ENCODE measurements around the gene EPHA2.

Gene EPHA2

DNA sequence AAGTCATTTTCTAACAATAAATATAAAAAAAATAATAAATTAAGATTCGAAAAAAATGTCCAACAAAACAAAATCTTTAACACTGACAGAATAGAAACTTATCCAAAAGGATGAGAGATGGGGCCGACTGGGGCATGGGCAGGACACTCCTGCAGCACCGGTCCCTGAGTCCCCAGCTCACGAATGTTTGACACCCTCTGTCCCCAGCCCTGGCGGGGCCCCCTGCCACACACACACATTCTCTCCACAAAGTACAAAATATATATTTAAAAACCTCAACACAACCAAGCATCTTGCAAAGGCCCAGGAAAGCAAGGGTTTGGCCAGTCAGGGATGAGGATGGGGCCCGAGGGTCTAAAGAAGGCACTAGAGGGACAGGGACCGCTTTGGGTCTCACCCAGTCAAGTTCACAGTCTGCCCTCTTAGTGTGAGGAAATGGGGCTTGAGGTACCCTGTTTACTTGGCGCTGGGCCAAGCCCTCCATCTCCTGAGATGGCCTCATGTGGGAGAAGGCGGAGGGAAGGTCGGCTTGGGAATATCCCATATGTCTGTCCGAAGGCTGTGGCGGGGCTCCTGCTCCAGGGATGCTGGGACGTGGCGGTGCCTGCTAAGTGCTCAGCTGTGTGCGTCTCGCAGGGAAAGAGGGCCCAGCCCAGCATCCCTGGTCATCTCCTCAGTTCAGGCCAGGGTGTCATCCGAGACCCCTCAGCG, 31.3 kb downstream of the EPHA2 start:
- no peaks in the 10 kb centered on the region for H3K36me3 ChIP-seq (ENCODE audit: insufficient read depth, low read length)
- no peaks in the 10 kb centered on the region; the same call in 1 of the 2 replicates for H4K20me1 ChIP-seq (ENCODE audit: insufficient read depth, low read length)
- H3K27ac ChIP-seq (ENCODE audit: low read length), result no peak overlapping the region
- no peak overlapping the region for H3K9ac ChIP-seq (ENCODE audit: low read depth, low read length)
- no peak overlapping the region for H3K4me2 ChIP-seq (ENCODE audit: insufficient read depth, low read length)
- no peak overlapping the region for H2AFZ ChIP-seq (ENCODE audit: low read depth, low read length)
- no peak overlapping the region for H3K4me3 ChIP-seq (ENCODE audit: low read depth in 1 of 2, low read length in 2 of 2)
- H3K79me2 ChIP-seq (ENCODE audit: insufficient read depth, low read length), result no peaks in the 10 kb centered on the region
- H3K27me3 ChIP-seq (ENCODE audit: insufficient read depth, low read length, poor library complexity), result no peaks in the 10 kb centered on the region
- H3K4me1 ChIP-seq (ENCODE audit: insufficient read depth, low read length), result no peaks in the 10 kb centered on the region
- TF ChIP-seq CTCF (IDR thresholded peaks at IDR 0.05; ENCODE audit: borderline replicate concordance, extremely low read depth, low read length, poor library complexity, severe bottlenecking) (no peak), EZH2 (IDR thresholded peaks at IDR 0.05; ENCODE audit: borderline replicate concordance, low read depth, low read length, severe bottlenecking) (no peak)
- DNase-seq (no peak), ATAC-seq (ENCODE audit: insufficient read depth, low read depth) (no peak)
- H3K9me3 ChIP-seq (ENCODE audit: insufficient read depth, low read length, severe bottlenecking), result no peaks in the 10 kb centered on the region

GRCh38 chr1:16122916-16123315, 33.0 kb downstream of the EPHA2 start:
- ATAC-seq (ENCODE audit: insufficient read depth, low read depth) (peak; percentile 44; the same call in 1 of the 3 replicates), DNase-seq (peak; percentile 17)
- TF ChIP-seq CTCF (IDR thresholded peaks at IDR 0.05; ENCODE audit: borderline replicate concordance, extremely low read depth, low read length, poor library complexity, severe bottlenecking), result no peak
- no peak for TF ChIP-seq EZH2 (IDR thresholded peaks at IDR 0.05; ENCODE audit: borderline replicate concordance, low read depth, low read length, severe bottlenecking)
- no peaks in the 10 kb centered on the region for H3K27me3 ChIP-seq (ENCODE audit: insufficient read depth, low read length, poor library complexity)
- H3K4me2 ChIP-seq (ENCODE audit: insufficient read depth, low read length), result no peak overlapping the region
- H3K36me3 ChIP-seq (ENCODE audit: insufficient read depth, low read length), result no peaks in the 10 kb centered on the region
- no peaks in the 10 kb centered on the region; the same call in 1 of the 2 replicates for H4K20me1 ChIP-seq (ENCODE audit: insufficient read depth, low read length)
- no peak overlapping the region for H3K4me3 ChIP-seq (ENCODE audit: low read depth in 1 of 2, low read length in 2 of 2)
- no peaks in the 10 kb centered on the region for H3K79me2 ChIP-seq (ENCODE audit: insufficient read depth, low read length)
- H3K27ac ChIP-seq (ENCODE audit: low read length), result no peak overlapping the region
- no peaks in the 10 kb centered on the region for H3K9me3 ChIP-seq (ENCODE audit: insufficient read depth, low read length, severe bottlenecking)
- H3K9ac ChIP-seq (ENCODE audit: low read depth, low read length), result no peak overlapping the region
- no peak overlapping the region for H2AFZ ChIP-seq (ENCODE audit: low read depth, low read length)
- H3K4me1 ChIP-seq (ENCODE audit: insufficient read depth, low read length), result no peaks in the 10 kb centered on the region

GRCh38 chr1:16122350-16122881, 33.5 kb downstream of the EPHA2 start:
- no peak for ATAC-seq (ENCODE audit: insufficient read depth, low read depth)
- no peak overlapping the region for H3K27ac ChIP-seq (ENCODE audit: low read length)

More at GRCh38 chr1:16122350-16122881, 33.5 kb downstream of the EPHA2 start:
- Histone ChIP-seq H2AFZ (ENCODE audit: low read depth, low read length) (no peak overlapping the region), H3K36me3 (ENCODE audit: insufficient read depth, low read length) (no peaks in the 10 kb centered on the region), H3K79me2 (ENCODE audit: insufficient read depth, low read length) (no peaks in the 10 kb centered on the region), H3K4me2 (ENCODE audit: insufficient read depth, low read length) (no peak overlapping the region), H3K9me3 (ENCODE audit: insufficient read depth, low read length, severe bottlenecking) (no peaks in the 10 kb centered on the region), H4K20me1 (ENCODE audit: insufficient read depth, low read length) (no peaks in the 10 kb centered on the region; the same call in 1 of the 2 replicates), H3K4me3 (ENCODE audit: low read depth in 1 of 2, low read length in 2 of 2) (no peak overlapping the region), H3K4me1 (ENCODE audit: insufficient read depth, low read length) (no peaks in the 10 kb centered on the region), H3K27me3 (ENCODE audit: insufficient read depth, low read length, poor library complexity) (no peaks in the 10 kb centered on the region), H3K9ac (ENCODE audit: low read depth, low read length) (no peak overlapping the region)
- DNase-seq, result no peak
- no peak for TF ChIP-seq CTCF (IDR thresholded peaks at IDR 0.05; ENCODE audit: borderline replicate concordance, extremely low read depth, low read length, poor library complexity, severe bottlenecking)

Data from DND-41 (cell line).